GM18861 (cell line): ENCODE measurements around the gene CD164L2.
A peak's percentile ranks its signal among the peaks of the same experiment; 100 is the strongest.
"Not testable (repeated sequence)": the region's sequence is repeated elsewhere in the genome, so short reads cannot be mapped to it uniquely, and the experiment has no call there.

Experiments
- ATAC-seq: cut with Tn5 transposase; IDR thresholded peaks from one replicate; pipeline ENCODE4 v1.9.1; 2021; ENCODE audit not compliant: unreplicated experiment

CD164L2 gene

GRCh38 chr1:27383039-27383605 is at the start of gene CD164L2:
Gene CD164L2, minus strand, starts transcription at chr1:27383333. Its CDS starts 94 bp downstream, at chr1:27383239.
- ATAC-seq, result no peak

GRCh38 chr1:27432725-27433124 is 49.6 kb upstream of the CD164L2 start:
- not testable (repeated sequence) for ATAC-seq

GRCh38 chr1:27431601-27431940 is 48.4 kb upstream of the CD164L2 start:
- no peak for ATAC-seq

- ATAC-seq, result no peak
Observed at GRCh38 chr1:27430903-27431600, 47.9 kb upstream of the CD164L2 start.

GRCh38 chr1:27429029-27429425 is 45.9 kb upstream of the CD164L2 start:
- no peak for ATAC-seq

DNA sequence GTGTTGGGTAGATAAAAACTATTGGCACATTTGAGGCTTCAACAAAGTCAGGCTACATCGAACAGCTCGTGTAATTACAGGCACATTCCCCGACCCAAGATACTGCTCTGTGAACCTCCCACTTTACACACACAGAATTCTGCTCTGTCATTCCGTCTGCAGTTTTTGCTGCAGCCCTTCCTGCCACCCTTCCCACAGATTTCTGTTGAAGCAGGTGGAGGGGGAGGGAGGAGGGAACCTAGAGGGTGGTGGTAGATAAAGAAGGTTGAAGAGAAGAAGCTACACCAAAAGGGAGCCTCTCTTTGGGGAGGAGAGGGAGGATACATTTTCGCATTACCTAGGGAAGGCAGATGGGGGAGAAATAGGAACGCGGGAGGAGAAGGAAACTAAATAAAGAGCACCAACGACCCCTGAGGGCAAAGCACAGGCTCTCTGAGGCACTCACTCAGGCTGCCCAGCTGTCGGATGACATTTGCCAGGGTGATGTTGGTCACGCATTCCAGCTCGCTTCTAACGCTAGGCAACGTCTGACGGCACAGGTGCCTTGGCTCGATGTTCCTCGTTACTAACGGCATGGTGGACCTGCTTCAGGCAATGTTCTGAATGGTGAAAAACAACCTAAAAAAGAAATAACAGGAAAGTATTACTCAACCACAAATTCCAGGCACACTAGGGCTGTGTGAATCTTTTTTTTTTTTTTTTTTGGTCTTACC is 45.3 kb upstream of the CD164L2 start:
- ATAC-seq, result no peak

DNA sequence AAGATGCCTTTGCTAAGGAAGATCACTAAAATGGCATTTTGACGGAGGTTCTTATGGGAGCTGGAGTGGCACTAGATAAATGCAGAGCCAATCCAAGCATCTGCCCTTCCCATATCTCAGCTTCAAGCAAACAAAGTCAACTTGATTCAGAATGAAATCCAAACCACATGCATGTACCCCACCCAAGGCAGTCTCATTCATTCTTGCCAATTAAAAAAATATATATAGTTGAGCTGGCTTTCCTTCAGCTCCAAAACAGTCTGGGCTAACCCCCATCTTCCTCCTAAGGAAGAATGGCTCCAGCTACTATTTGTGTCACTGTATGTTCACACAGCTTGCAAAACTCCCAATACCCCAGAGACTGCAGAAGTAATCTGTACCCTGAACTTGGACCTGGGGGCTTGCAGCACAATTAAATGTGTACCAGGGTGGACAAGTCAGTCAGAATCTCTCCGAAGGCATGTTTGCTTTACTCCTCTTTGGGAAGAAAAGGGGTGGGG is 44.7 kb upstream of the CD164L2 start:
- ATAC-seq, result no peak

- ATAC-seq, result no peak
Observed at GRCh38 chr1:27427329-27427728, 44.2 kb upstream of the CD164L2 start.

DNA sequence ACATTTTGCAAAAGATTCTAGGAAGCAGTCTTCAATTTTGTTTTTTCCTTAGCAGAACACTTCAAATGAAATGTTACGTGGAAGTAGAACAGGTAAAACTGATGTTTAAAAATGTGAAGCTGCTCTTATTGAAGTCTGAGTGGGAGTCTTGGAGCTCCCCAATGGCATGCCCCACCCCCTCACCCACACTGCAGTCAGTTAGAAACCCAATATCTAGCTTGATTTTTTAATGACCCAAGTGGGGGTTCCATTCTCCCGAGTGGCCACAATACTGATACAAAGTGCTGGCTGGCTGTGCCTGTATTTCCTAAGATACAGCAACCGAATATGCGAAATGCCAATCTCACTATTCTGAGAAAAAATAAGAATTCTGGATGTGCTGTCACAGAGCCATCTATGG is 40.6 kb upstream of the CD164L2 start:
- ATAC-seq, result no peak

GRCh38 chr1:27418326-27419185 is 35.4 kb upstream of the CD164L2 start:
- peak; percentile 62 for ATAC-seq

GRCh38 chr1:27417713-27418112 is 34.6 kb upstream of the CD164L2 start:
- no peak for ATAC-seq

GRCh38 chr1:27416387-27417111 is 33.4 kb upstream of the CD164L2 start:
- ATAC-seq, result no peak

DNA sequence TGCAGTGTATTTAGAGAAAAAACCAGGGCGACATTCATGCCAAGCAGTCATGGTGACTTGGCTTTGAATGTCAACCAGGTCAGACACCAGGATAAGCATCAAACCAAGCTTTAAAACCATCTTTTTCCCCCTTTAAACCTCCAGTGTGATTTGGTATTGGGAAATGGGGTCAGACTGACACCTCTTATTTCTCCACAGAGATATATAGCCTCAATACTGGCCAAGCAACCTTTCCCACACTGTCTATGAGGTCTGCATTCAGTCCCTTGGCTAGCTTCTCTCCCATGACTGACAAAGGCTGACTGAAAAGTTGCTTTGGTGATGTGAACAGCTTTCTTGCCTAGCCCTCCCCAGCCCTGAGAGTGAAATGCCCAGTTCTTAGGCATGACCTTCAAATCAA is 31.0 kb upstream of the CD164L2 start:
- no peak for ATAC-seq

GRCh38 chr1:27413004-27413403 is 29.9 kb upstream of the CD164L2 start:
- no peak for ATAC-seq

DNA sequence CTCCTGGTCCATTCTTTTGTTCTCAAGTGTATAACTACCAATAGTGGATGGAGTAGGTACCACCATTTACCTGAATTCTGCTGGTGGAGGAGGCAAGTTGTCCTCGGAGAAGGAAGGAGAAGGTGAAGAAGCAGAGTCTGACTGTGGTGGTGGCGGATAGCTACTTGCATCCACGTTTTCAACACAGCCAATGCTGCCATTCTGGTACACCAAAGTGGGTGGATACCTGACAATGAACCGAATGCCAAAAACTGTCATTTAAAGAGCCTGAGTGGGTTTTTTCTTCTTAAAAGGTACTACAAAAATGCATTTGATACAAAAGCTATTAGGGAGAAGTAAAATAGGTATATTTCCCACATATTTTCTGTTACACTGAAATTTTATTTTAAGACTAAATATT is 29.4 kb upstream of the CD164L2 start:
- no peak for ATAC-seq

DNA sequence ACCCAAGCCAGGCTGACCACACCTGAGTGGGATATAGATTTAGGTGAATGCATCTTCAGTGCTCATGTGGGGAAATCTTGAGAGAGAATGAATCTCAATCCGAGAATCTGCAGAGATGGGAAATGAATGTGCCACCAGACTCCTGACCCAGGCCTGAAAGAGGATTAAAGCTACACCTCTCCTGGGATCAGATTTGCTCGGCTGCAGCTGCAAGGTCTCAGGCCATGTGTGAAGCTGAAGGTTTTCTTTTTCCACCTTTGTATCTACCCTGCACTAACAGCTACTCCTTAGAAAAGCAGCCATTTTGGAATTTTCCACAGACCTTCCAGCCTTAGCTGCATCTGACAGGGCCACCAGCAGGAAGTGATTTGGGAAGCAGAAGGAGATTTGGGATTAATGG is 27.6 kb upstream of the CD164L2 start:
- no peak for ATAC-seq

DNA sequence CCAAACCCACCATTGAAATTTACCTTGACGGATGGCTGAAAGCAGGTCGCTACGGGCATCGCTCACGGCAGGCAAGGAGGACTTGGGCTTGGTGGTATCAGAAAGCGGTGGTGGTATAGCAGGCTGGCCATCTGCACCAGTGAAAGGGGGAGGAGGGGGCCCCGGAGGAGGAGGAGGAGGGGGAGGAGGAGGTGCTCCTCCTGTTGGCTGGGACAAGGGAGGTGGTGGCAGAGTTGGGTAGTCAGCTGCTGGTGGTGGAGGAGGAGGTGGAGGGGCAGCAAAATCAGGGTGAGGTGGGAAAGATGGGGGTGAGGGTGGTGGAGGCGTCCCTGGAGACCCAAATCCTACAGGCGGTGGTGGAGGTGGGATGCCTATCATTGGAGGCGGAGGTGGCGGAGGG is 26.5 kb upstream of the CD164L2 start:
- ATAC-seq, result no peak

GRCh38 chr1:27408151-27408550 is 25.0 kb upstream of the CD164L2 start:
- no peak for ATAC-seq

GRCh38 chr1:27406791-27407190 is 23.7 kb upstream of the CD164L2 start:
- not testable (repeated sequence) for ATAC-seq

GRCh38 chr1:27406362-27406680 is 23.2 kb upstream of the CD164L2 start:
- ATAC-seq, result no peak
